K562 (cell line): ENCODE measurements around the gene SOX8. TPM values are rescaled to one million over a fixed set of nuclear protein-coding genes. Genes with fewer than 3 reads are reported as not detected.

Experiments used
- ARID3B ChIP-seq: fragments of 250-450 bp; sonication (Bioruptor Pico); IDR thresholded peaks from 2 replicates; pipeline ENCODE4 v1.4.0; 2020; ENCODE audit warnings: borderline replicate concordance
- ATF7 ChIP-seq: fragments of 450-650 bp; IDR thresholded peaks from 2 replicates; pipeline ENCODE4 v1.7.1; 2014; ENCODE audit warnings: mild to moderate bottlenecking, moderate library complexity
- BHLHE40 ChIP-seq: IDR thresholded peaks from 2 replicates; pipeline ENCODE4 v1.6.1; 2011; ENCODE audit warnings: low read length, improper control_type of control experiment
- CXXC5 ChIP-seq: fragments of 250-450 bp; sonication (Bioruptor Pico); IDR thresholded peaks from 2 replicates; pipeline ENCODE4 v1.8.0; 2022; ENCODE audit warnings: inconsistent platforms, mild to moderate bottlenecking, moderate library complexity
- E2F6 ChIP-seq, 2 experiments: IDR thresholded peaks; 2 replicates each; pipeline ENCODE4 v1.6.1; 2011; ENCODE audit warnings: borderline replicate concordance in 1 of 2, control low read depth in 1 of 2, low read depth in 1 of 2, low read length in 1 of 2, mild to moderate bottlenecking in 1 of 2, mixed read lengths in 1 of 2, moderate library complexity in 1 of 2; ENCODE audit not compliant: insufficient read depth in 1 of 2, insufficient read length in 1 of 2, poor library complexity in 1 of 2, severe bottlenecking in 1 of 2; ENCODE audit errors: extremely low read depth in 1 of 2
- FIP1L1 ChIP-seq: fragments of 200-400 bp; formaldehyde crosslinking; IDR thresholded peaks from 2 replicates; pipeline ENCODE4 v1.6.1; 2018; ENCODE audit warnings: mild to moderate bottlenecking, low read depth, low read length; ENCODE audit not compliant: poor library complexity, severe bottlenecking
- GABPA ChIP-seq: fragments of 200-800 bp; sonication (Bioruptor generic); conservative IDR thresholded peaks from 2 replicates; pipeline ENCODE4 v1.6.1; 2016; ENCODE audit warnings: low read depth, missing genetic modification characterization, missing compliant biosample characterization
- HCFC1 ChIP-seq: IDR thresholded peaks from 2 replicates; pipeline ENCODE4 v1.6.1; 2012; ENCODE audit warnings: low read depth, low read length, improper control_type of control experiment
- HDAC1 ChIP-seq, 2 experiments: fragments of 450-650 bp; IDR thresholded peaks; 2 replicates each; pipeline ENCODE4 v1.6.1; 2016 to 2017; ENCODE audit warnings: inconsistent platforms in 1 of 2, mild to moderate bottlenecking in 1 of 2, moderate library complexity in 1 of 2
- L3MBTL2 ChIP-seq: fragments of 450-650 bp; IDR thresholded peaks from 2 replicates; pipeline ENCODE4 v1.6.1; 2016; ENCODE audit warnings: mild to moderate bottlenecking, moderate library complexity
- MYC ChIP-seq, 2 experiments: fragments of 250-450 bp in 1 of 2; sonication (Bioruptor Pico) in 1 of 2; IDR thresholded peaks; 2 replicates each; pipeline versions ENCODE4 v1.5.1 to v1.6.1; 2012 to 2021; ENCODE audit warnings: low read depth in 2 of 2, borderline replicate concordance in 1 of 2, improper control_type of control experiment in 1 of 2, low read length in 1 of 2, mild to moderate bottlenecking in 1 of 2, moderate library complexity in 1 of 2
- NR3C1 ChIP-seq: sonication (generic); formaldehyde crosslinking; IDR thresholded peaks from 2 replicates; pipeline ENCODE4 v1.8.1; 2022; ENCODE audit warnings: missing genetic modification reagents
- NRF1 ChIP-seq, 2 experiments: fragments of 450-650 bp; IDR thresholded peaks in 1 of 2; conservative IDR thresholded peaks in 1 of 2; 2 replicates each; pipeline ENCODE4 v1.6.1; 2014; ENCODE audit warnings: mild to moderate bottlenecking in 2 of 2
- PHF8 ChIP-seq: fragments of 200-600 bp; sonication (generic); IDR thresholded peaks from 2 replicates; pipeline ENCODE4 v1.6.1; 2012; ENCODE audit warnings: mixed run types, mild to moderate bottlenecking, inconsistent platforms, low read length, moderate library complexity, borderline replicate concordance
- SIN3A ChIP-seq, 2 experiments: fragments of 150-350 bp in 1 of 2; IDR thresholded peaks; 2 replicates each; pipeline ENCODE4 v1.6.1; 2011 to 2016; ENCODE audit warnings: borderline replicate concordance in 2 of 2, low read depth in 2 of 2, low read length in 2 of 2, mild to moderate bottlenecking in 2 of 2, moderate library complexity in 2 of 2; ENCODE audit not compliant: control insufficient read depth in 1 of 2
- SIN3B ChIP-seq: fragments of 450-650 bp; IDR thresholded peaks from 2 replicates; pipeline ENCODE4 v1.6.1; 2017; ENCODE audit warnings: low read depth, mild to moderate bottlenecking, moderate library complexity
- SMAD4 ChIP-seq: fragments of 250-450 bp; sonication (Bioruptor Pico); conservative IDR thresholded peaks from 2 replicates; pipeline ENCODE4 v1.8.0; 2021; ENCODE audit warnings: inconsistent platforms, mild to moderate bottlenecking, moderate library complexity
- SP1 ChIP-seq: sonication (generic); formaldehyde crosslinking; IDR thresholded peaks from 2 replicates; pipeline ENCODE4 v1.8.1; 2022; ENCODE audit warnings: mild to moderate bottlenecking, missing genetic modification reagents
- SUPT5H ChIP-seq: fragments of 450-650 bp; IDR thresholded peaks from 2 replicates; pipeline ENCODE4 v1.6.1; 2016
- TAF7 ChIP-seq: fragments of 450-650 bp; IDR thresholded peaks from 2 replicates; pipeline ENCODE4 v1.6.1; 2016; ENCODE audit warnings: missing genetic modification characterization, missing compliant biosample characterization
- ZBTB43 ChIP-seq: sonication (generic); formaldehyde crosslinking; IDR thresholded peaks from 2 replicates; pipeline ENCODE4 v1.8.0; 2023; ENCODE audit warnings: mild to moderate bottlenecking, missing genetic modification reagents
- ZNF324 ChIP-seq: fragments of 250-450 bp; sonication (Bioruptor Pico); IDR thresholded peaks from 2 replicates; pipeline ENCODE4 v1.4.0; 2020; ENCODE audit warnings: mild to moderate bottlenecking
- ZNF431 ChIP-seq: sonication (generic); formaldehyde crosslinking; IDR thresholded peaks from 2 replicates; pipeline ENCODE4 v1.8.0; 2022; ENCODE audit warnings: mild to moderate bottlenecking, missing genetic modification reagents
- polyA plus RNA-seq, 8 experiments: library from polyadenylated mRNA; depleted of rRNA in 4 of 8; stranded (reverse) in 5 of 8; unstranded in 3 of 8; fragments of >200 nt; fragmentation: Nextera tagmentation in 2 of 8; fragmentation: Illumina TruSeq in 1 of 8; extraction: Ambion mirVana in 2 of 8; extraction: Trizol in 1 of 8; gene quantifications; 2 replicates each; pipeline versions ENCODE4 v1.2.1 to v1.2.3, GENCODE V29; 2011 to 2014; ENCODE audit warnings: inconsistent platforms in 1 of 8, missing spikeins in 1 of 8
- total RNA-seq, 7 experiments: library from RNA; depleted of rRNA in 6 of 7; stranded (reverse); fragments of >200 nt in 6 of 7; fragmentation: Illumina TruSeq in 2 of 7; extraction: Trizol in 2 of 7; gene quantifications; 2 replicates each; pipeline versions ENCODE4 v1.2.1 to v1.2.3, GENCODE V29; 2011 to 2021; ENCODE audit warnings: low replicate concordance in 1 of 7

The SOX8 gene
- total and polyA plus RNA-seq, 9 of the 15 experiments (the other 6 are each of a cell fraction or from before 2014, with no cell fraction given), result 0.07 to 0.15 (median 0.15) TPM; not detected in 6

- TF ChIP-seq TAF7 (tag) (peak; percentile 66; the same call in 1 of the 2 replicates), ATF7 (peak; percentile 40; the same call in 1 of the 2 replicates), SUPT5H (peak; percentile 83), BHLHE40 (peak; percentile 10; the same call in 1 of the 2 replicates), PHF8 (peak; percentile 80; the same call in 1 of the 2 replicates), SIN3A (IDR thresholded peaks at IDR 0.05; ENCODE audit: borderline replicate concordance in 2 of 2, control insufficient read depth in 1 of 2, low read depth in 2 of 2, low read length in 2 of 2) (0 out of 4 replicates have a peak, but pooled peaks of 1 of the 2 experiments have one; percentile 50), ZNF431 (CRISPR knock-in tag) (no peak), ARID3B (0 out of 2 replicates have a peak, but pooled peaks have one; percentile 47), E2F6 (IDR thresholded peaks at IDR 0.05; ENCODE audit: borderline replicate concordance in 1 of 2, extremely low read depth in 1 of 2, insufficient read depth in 1 of 2, insufficient read length in 1 of 2, low read depth in 1 of 2, low read length in 1 of 2, poor library complexity in 1 of 2, severe bottlenecking in 1 of 2) (peak in 1 of 2 experiments; percentile 45), HDAC1 (IDR thresholded peaks at IDR 0.05) (peak in 1 of 2 experiments; percentile 65; a peak in 1 of 4 replicates), NR3C1 (CRISPR knock-in tag) (peak; percentile 72; the same call in 1 of the 2 replicates), FIP1L1 (peak; percentile 44), ZBTB43 (CRISPR knock-in tag) (0 out of 2 replicates have a peak, but pooled peaks have one; percentile 17), GABPA (tag) (peak; percentile 71), MYC (IDR thresholded peaks at IDR 0.05; ENCODE audit: low read depth, low read length) (0 out of 2 replicates have a peak, but pooled peaks have one; percentile 48), MYC (CRISPR knock-in tag; IDR thresholded peaks at IDR 0.05; ENCODE audit: borderline replicate concordance, low read depth) (no peak), SIN3B (peak; percentile 63; the same call in 1 of the 2 replicates), L3MBTL2 (peak; percentile 79), SP1 (peak; percentile 86), ZNF324 (CRISPR knock-in tag) (no peak), HCFC1 (peak; percentile 63), NRF1 (conservative IDR thresholded peaks at IDR 0.05 in 1 of 2, IDR thresholded peaks at IDR 0.05 in 1 of 2) (peak; percentile 97 to 98), SMAD4 (CRISPR knock-in tag) (0 out of 2 replicates have a peak, but pooled peaks have one; percentile 29), CXXC5 (CRISPR knock-in tag) (peak; percentile 66)
Measured at GRCh38 chr16:970766-971581, 10.6 kb upstream of the SOX8 start, which contains the start of gene LMF1 (continued).
